DMS153 (cell line): ENCODE results near the gene RAVER2.
A peak's percentile ranks its signal among the peaks of the same experiment; 100 is the strongest.
"Not testable (repeated sequence)": the region's sequence is repeated elsewhere in the genome, so short reads cannot be mapped to it uniquely, and the experiment has no call there.

Source experiments
- DNase-seq: peaks from one replicate; lab custom pipeline; 2025; lab: John Stamatoyannopoulos, UW

The RAVER2 gene

DNA sequence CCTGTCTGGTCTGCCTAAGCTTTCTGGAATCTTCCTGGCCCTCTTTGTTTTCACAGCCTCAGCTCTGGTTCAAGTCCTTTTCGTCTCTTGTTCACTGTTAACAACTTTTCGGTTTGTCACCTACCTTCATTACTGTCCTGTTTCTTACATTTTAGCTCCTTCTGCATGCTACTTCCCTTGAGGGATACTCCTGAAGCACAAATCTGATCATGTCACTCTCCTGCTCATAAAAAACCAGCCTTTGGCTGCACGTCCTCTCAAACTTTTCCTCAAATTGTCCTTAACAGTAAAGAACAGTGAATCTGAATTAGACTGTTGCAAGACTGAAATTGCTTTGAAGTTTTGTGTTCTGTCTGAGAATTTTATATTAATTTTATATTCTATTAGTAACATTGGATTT lies 3.3 kb downstream of the RAVER2 start:
- DNase-seq = no peak

DNA sequence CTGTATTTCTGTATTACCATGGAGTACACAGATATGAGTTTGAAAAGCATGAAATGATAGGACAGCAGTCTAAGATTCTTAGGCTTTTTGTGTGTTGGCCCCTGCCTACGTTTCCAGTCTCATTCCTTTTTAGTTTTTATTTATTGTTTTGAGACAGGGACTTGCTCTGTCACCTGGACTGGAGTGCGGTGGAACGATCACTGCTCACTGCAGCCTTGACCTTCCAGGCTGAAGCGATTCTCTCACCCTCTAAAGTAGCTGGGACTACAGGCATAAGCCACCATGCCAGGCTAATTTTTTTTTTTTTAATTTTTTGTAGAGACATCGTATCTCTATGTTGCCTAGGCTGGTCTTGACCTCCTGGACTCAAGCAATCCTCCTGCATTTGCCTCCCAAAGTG lies 3.8 kb downstream of the RAVER2 start:
- no peak for DNase-seq

- DNase-seq = no peak
Observed at GRCh38 chr1:64750092-64750491, 5.2 kb downstream of the RAVER2 start.

DNA sequence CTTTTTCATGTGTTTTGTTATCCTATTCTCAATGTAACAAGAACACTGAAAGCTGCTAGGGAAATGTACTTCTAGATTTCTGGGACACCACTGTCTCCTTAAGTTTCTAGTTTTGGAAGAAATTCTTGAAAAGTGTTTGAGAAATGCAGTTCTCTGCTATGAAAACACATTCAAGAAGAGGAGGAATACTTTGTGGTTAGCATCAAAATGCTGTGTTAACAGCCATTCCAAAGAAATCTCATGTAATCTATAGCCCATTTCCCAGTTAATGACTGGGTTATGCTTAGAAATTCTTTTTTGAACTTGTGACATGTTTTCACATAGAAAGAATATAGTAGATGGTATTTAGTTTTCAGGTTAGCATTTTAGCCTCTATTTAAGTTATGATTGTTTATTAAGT lies 6.0 kb downstream of the RAVER2 start:
- no peak for DNase-seq

- no peak for DNase-seq
Observed at GRCh38 chr1:64754173-64754572, 9.3 kb downstream of the RAVER2 start.

GRCh38 chr1:64755361-64755760 lies 10.5 kb downstream of the RAVER2 start:
- DNase-seq = no peak

DNA sequence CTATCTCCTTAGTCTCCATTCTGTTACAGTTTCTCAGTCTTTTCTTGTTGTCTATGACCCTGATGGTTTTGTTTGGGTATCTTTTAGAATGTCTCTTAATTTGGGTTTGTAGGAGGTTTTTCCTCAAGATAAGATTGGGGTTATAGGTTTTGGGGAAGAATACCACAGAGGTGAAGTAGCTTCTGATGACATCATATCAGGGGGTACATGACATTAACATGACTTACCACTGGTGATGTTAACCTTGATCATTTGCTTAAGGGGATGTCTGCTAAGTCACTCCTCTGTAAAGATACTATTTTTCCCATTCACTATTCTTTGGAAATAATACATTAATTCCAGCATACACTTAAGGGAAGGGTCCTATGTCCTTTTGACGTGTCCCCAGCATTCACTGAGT lies 11.9 kb downstream of the RAVER2 start:
- DNase-seq = no peak

GRCh38 chr1:64757213-64757612 lies 12.3 kb downstream of the RAVER2 start:
- DNase-seq = no peak

GRCh38 chr1:64758233-64758632 lies 13.4 kb downstream of the RAVER2 start:
- DNase-seq = no peak

DNA sequence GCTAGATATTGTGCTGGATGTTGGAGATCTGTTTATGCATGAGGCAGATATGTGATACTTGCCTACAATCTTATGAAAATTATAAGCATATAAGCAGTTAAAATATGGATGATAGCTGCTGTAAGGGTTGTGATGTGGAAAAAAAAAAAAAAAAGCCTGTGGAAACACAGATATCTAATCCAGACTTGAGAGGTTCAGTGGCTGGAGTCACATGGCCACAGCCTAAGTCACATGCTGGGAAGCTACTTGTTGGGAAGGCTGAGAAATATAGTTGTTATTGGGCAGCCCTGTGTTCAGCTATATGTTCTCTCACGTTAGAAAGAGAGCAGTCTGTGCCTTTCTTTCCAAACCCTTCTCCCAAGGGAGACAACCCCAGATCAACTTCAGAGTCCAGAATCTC lies 15.1 kb downstream of the RAVER2 start:
- no peak for DNase-seq

DNA sequence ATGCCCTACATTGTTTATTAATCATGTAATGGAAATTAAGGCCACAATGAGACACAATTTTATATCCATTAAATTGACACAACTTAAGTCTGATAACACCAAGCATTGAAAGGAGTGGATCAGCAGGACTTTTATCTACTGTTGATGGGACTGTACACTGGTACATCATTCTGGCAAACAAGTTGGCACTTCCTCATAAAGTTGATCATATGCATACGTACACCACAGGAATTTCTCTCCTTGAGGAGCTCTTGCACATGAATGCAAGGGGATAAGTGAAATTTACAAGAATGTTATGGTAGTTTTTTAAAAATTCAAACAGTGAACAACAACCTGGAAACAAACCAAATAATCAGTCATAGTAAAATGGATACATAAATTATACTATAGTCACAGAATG lies 20.1 kb downstream of the RAVER2 start:
- no peak for DNase-seq

DNA sequence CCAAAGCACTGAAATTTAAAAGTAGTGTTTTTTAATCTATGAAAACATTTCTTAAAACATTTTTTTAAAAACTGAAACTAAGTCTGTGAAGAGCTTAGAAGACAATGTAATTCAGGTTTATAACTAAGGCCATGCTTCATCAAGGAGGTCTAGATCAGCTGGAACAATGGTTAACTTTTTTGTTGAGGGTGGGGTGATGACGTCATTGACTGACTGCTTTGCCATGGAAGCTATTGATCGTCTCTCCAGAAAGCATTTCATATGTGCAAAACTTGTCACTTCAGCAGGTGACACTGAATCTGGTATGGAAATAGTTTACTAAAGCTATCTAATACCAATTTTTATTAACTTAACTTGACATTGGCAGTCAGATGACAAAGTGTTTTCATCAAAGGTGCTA lies 21.0 kb downstream of the RAVER2 start:
- DNase-seq = no peak

GRCh38 chr1:64766429-64766828 lies 21.6 kb downstream of the RAVER2 start:
- peak; percentile 12 for DNase-seq

GRCh38 chr1:64769482-64769881 lies 24.6 kb downstream of the RAVER2 start:
- DNase-seq = no peak

DNA sequence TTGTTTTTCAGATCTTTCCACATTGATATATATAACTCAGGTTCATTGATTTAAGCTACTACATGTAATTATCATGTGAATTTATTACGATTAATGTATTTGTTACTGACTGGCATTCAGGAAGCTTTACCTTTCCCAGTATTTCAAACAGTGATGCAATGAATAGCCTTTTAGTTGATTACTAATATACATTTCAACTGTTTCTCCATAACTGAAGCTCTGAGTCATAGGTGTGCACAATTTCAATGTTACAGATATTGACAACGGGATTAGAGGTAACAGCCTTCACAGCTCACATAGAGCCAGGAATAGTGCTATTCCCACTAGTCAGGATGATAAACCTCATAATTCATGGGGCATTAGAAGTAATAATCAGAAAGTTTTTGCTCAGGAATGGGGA lies 25.1 kb downstream of the RAVER2 start:
- no peak for DNase-seq

DNA sequence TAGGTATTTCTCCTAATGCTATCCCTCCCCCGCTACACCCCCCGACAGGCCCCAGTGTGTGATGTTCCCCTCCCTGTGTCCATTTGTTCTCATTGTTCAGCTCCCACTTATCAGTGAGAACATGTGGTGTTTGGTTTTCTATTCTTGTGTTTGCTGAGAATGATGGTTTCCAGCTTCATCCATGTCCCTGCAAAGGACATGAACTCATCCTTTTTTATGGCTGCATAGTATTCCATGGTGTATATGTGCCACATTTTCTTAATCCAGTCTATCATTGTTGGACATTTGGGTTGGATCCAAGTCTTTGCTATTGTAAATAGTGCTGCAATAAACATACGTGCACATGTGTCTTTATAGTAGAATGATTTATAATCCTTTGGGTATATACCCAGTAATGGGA lies 28.4 kb downstream of the RAVER2 start:
- not testable (repeated sequence) for DNase-seq

DNA sequence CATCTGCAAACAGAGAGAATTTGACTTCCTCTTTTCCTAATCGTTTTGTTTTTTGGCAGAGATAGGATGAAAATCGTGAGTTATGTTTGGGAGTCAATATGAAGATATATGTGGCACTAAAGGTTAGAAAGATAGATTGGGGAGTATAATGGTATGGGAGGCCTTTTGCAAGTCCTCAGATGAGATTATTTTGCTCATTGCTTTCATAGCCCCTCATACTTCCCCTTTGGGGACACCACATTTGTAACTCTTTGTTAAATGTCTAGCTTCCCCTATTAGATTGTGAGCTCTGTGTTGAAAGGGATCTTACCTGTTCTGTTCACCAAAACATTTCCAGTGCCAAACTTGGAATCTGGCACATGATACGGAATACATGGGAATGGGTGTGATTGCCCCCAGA lies 30.2 kb downstream of the RAVER2 start:
- DNase-seq = no peak

DNA sequence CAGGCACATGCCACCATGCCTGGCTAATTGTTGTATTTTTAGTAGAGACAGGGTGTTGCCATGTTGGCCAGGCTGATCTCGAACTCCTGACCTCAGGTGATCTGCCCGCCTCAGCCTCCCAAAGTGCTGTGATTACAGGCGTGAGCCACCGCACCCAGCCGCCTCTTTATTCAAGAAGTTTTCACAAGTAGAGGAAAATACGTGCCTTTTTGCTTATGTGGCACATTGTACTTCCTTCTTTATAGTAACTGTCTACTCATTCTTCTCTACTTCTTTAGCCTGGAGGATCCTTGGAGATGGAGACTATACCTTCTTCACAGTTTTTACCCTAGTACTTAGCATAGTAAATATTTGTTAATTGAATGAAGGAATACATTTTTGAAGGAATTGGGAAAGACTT lies 37.2 kb downstream of the RAVER2 start:
- not testable (repeated sequence) for DNase-seq

DNA sequence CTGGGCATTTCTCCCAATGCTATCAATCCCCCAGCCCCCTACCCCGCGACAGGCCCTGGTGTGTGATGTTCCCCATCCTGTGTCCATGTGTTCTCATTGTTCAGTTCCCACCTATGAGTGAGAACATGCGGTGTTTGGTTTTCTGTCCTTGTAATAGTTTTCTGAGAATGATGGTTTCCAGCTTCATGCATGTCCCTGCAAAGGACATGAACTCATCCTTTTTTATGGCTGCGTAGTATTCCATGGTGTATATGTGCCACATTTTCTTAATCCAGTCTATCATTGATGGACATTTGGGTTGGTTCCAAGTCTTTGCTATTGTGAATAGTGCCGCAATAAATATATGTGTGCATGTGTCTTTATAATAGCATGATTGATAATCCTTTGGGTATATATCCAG lies 38.0 kb downstream of the RAVER2 start:
- DNase-seq = not testable (repeated sequence)

- no peak for DNase-seq
Observed at GRCh38 chr1:64790832-64791487, 46.1 kb downstream of the RAVER2 start.

GRCh38 chr1:64798872-64799271 lies 54.0 kb downstream of the RAVER2 start:
- DNase-seq = no peak

- no peak for DNase-seq
Observed at GRCh38 chr1:64801851-64802523, 57.1 kb downstream of the RAVER2 start.

GRCh38 chr1:64809309-64809708 lies 64.4 kb downstream of the RAVER2 start:
- DNase-seq = no peak

DNA sequence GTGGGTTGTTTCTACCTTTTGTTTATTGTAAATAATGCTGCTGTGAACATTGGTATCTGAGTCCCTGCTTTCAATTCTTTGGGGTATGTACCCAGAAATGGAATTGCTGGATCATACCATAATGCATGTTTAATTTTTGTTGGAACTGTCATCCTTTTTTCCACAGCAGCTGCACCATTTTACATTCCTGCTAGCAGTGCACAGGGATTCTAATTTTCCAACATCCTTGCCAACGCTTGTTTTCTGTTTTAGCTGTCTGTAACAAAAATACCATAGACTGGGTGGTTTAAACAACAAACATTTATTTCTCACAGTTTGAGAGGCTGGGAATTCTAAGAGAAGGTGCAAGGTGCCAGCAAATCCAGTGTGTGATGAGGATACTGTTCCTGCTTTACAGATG lies 65.1 kb downstream of the RAVER2 start:
- DNase-seq = no peak
